K562 (cell line): ENCODE data around the gene ITGA3.

Experiments
- ETV5 ChIP-seq: sonication (generic); formaldehyde crosslinking; IDR thresholded peaks from 2 replicates; pipeline ENCODE4 v1.4.0; 2020; ENCODE audit warnings: low read depth, mild to moderate bottlenecking, missing genetic modification reagents
- HCFC1 ChIP-seq: IDR thresholded peaks from 2 replicates; pipeline ENCODE4 v1.6.1; 2012; ENCODE audit warnings: low read depth, low read length, improper control_type of control experiment
- HNRNPLL ChIP-seq: fragments of 200-400 bp; formaldehyde crosslinking; IDR thresholded peaks from 2 replicates; pipeline ENCODE4 v1.6.1; 2017; ENCODE audit warnings: low read length, low read depth, mild to moderate bottlenecking; ENCODE audit not compliant: poor library complexity, severe bottlenecking
- KLF6 ChIP-seq: fragments of 250-450 bp; sonication (Bioruptor Pico); IDR thresholded peaks from 2 replicates; pipeline ENCODE4 v1.4.0; 2020; ENCODE audit warnings: mild to moderate bottlenecking, moderate library complexity, borderline replicate concordance
- MGA ChIP-seq: fragments of 450-650 bp; IDR thresholded peaks from 2 replicates; pipeline ENCODE4 v1.6.1; 2016; ENCODE audit warnings: mild to moderate bottlenecking, moderate library complexity
- NFRKB ChIP-seq: fragments of 450-650 bp; IDR thresholded peaks from 2 replicates; pipeline ENCODE4 v1.6.1; 2016; ENCODE audit warnings: low read depth
- TSC22D4 ChIP-seq: fragments of 450-650 bp; IDR thresholded peaks from 2 replicates; pipeline ENCODE4 v1.6.1; 2016; ENCODE audit warnings: missing genetic modification characterization, missing biosample characterization, control low read depth
- ZNF212 ChIP-seq: fragments of 450-650 bp; formaldehyde crosslinking; IDR thresholded peaks from 2 replicates; pipeline ENCODE4 v1.4.0; 2020; ENCODE audit warnings: mild to moderate bottlenecking

GRCh38 chr17:50079334-50080095 lies 23.6 kb downstream of the ITGA3 start:
- no peak for TF ChIP-seq TSC22D4 (tag)
- no peak for TF ChIP-seq ETV5 (CRISPR knock-in tag)
- no peak for TF ChIP-seq KLF6
- no peak for TF ChIP-seq HNRNPLL
- TF ChIP-seq ZNF212: no peak
- 0 out of 2 replicates have a peak, but pooled peaks have one; percentile 24 for TF ChIP-seq HCFC1
- TF ChIP-seq MGA: no peak
- no peak for TF ChIP-seq NFRKB
